H9 (cell line): ENCODE data around the gene FXYD2. TPM values are rescaled to one million over a fixed set of nuclear protein-coding genes. Genes with fewer than 3 reads are reported as not detected.
A peak's percentile ranks its signal among the peaks of the same experiment; 100 is the strongest.

Source experiments
- DNase-seq: peaks from one replicate; pipeline ENCODE4 v3.0.0-alpha.2; 2017
- H2AFZ ChIP-seq: one replicate; pipeline ENCODE4 v1.6.1; 2013; ENCODE audit warnings: mild to moderate bottlenecking, low read length, control low read depth, moderate library complexity
- H2AK5ac ChIP-seq: 2 replicates; pipeline ENCODE4 v1.6.1; 2013; ENCODE audit warnings: low read length, control low read depth, mixed read lengths; ENCODE audit not compliant: insufficient read length
- H2BK120ac ChIP-seq: one replicate; pipeline ENCODE4 v1.6.1; 2013; ENCODE audit warnings: low read depth, mild to moderate bottlenecking, low read length, control low read depth, inconsistent platforms; ENCODE audit not compliant: poor library complexity, severe bottlenecking
- H2BK12ac ChIP-seq: 2 replicates; pipeline ENCODE4 v1.6.1; 2013; ENCODE audit warnings: low read length, control low read depth, mixed read lengths, low read depth; ENCODE audit not compliant: insufficient read length
- H2BK15ac ChIP-seq: 2 replicates; pipeline ENCODE4 v1.6.1; 2013; ENCODE audit warnings: low read depth, low read length, control low read depth
- H2BK20ac ChIP-seq: one replicate; pipeline ENCODE4 v1.6.1; 2013; ENCODE audit warnings: low read depth, mild to moderate bottlenecking, low read length, control low read depth, inconsistent platforms; ENCODE audit not compliant: poor library complexity, severe bottlenecking
- H2BK5ac ChIP-seq: 2 replicates; pipeline ENCODE4 v1.6.1; 2013; ENCODE audit warnings: low read length, control low read depth, mixed read lengths; ENCODE audit not compliant: insufficient read length
- H3K14ac ChIP-seq: 2 replicates; pipeline ENCODE4 v1.6.1; 2013; ENCODE audit warnings: low read length, control low read depth; ENCODE audit not compliant: insufficient read depth
- H3K18ac ChIP-seq: 2 replicates; pipeline ENCODE4 v1.6.1; 2013; ENCODE audit warnings: low read depth, mild to moderate bottlenecking, mixed read lengths, low read length, control low read depth; ENCODE audit not compliant: insufficient read length
- H3K23ac ChIP-seq: 2 replicates; pipeline ENCODE4 v1.6.1; 2013; ENCODE audit warnings: low read length, control low read depth, mixed read lengths, low read depth; ENCODE audit not compliant: insufficient read length
- H3K23me2 ChIP-seq: 2 replicates; pipeline ENCODE4 v1.6.1; 2013; ENCODE audit warnings: low read depth, mild to moderate bottlenecking, mixed read lengths, low read length, control low read depth; ENCODE audit not compliant: insufficient read length, poor library complexity, severe bottlenecking
- H3K27ac ChIP-seq: 2 replicates; pipeline ENCODE4 v1.5.1; 2013; ENCODE audit warnings: low read length, control low read depth, mixed read lengths, low read depth; ENCODE audit not compliant: insufficient read length
- H3K27me3 ChIP-seq: 2 replicates; pipeline ENCODE4 v1.6.1; 2013; ENCODE audit warnings: low read length, control low read depth, inconsistent platforms; ENCODE audit not compliant: insufficient read depth
- H3K4ac ChIP-seq: 2 replicates; pipeline ENCODE4 v1.6.1; 2013; ENCODE audit warnings: low read depth, mild to moderate bottlenecking, control low read depth, inconsistent platforms, low read length, moderate library complexity
- H3K4me1 ChIP-seq: 2 replicates; pipeline ENCODE4 v1.6.1; 2013; ENCODE audit warnings: low read length, control low read depth, inconsistent platforms; ENCODE audit not compliant: insufficient read depth
- H3K4me2 ChIP-seq: 2 replicates; pipeline ENCODE4 v1.6.1; 2013; ENCODE audit warnings: low read length, control low read depth, mixed read lengths; ENCODE audit not compliant: insufficient read length, insufficient read depth
- H3K56ac ChIP-seq: 2 replicates; pipeline ENCODE4 v1.6.1; 2013; ENCODE audit warnings: low read depth, mild to moderate bottlenecking, mixed read lengths, low read length, control low read depth; ENCODE audit not compliant: insufficient read length
- H3K79me1 ChIP-seq: 2 replicates; pipeline ENCODE4 v1.6.1; 2013; ENCODE audit warnings: low read depth, mild to moderate bottlenecking, moderate library complexity, low read length, control low read depth, inconsistent platforms; ENCODE audit not compliant: insufficient read depth, poor library complexity, severe bottlenecking
- H3K79me2 ChIP-seq: 2 replicates; pipeline ENCODE4 v1.6.1; 2013; ENCODE audit warnings: low read length, control low read depth, inconsistent platforms; ENCODE audit not compliant: insufficient read depth
- H3K9ac ChIP-seq: 2 replicates; pipeline ENCODE4 v1.6.1; 2013; ENCODE audit warnings: low read length, control low read depth, mixed read lengths; ENCODE audit not compliant: insufficient read length; ENCODE audit errors: extremely low read depth
- H3K9me3 ChIP-seq: one replicate; pipeline ENCODE4 v1.6.1; 2013; ENCODE audit warnings: low read depth, low read length, inconsistent platforms; ENCODE audit not compliant: control insufficient read depth
- H3T11ph ChIP-seq: one replicate; pipeline ENCODE4 v1.6.1; 2013; ENCODE audit warnings: mild to moderate bottlenecking, low read length, control low read depth, inconsistent platforms
- H4K20me1 ChIP-seq: one replicate; pipeline ENCODE4 v1.6.1; 2013; ENCODE audit not compliant: control insufficient read depth, insufficient read length, insufficient read depth
- H4K5ac ChIP-seq: 2 replicates; pipeline ENCODE4 v1.6.1; 2013; ENCODE audit warnings: low read depth, mild to moderate bottlenecking, mixed read lengths, low read length, control low read depth; ENCODE audit not compliant: insufficient read length
- H4K8ac ChIP-seq: replicated peaks from 2 replicates; pipeline ENCODE4 v1.6.1; 2013; ENCODE audit warnings: low read length, control low read depth, mixed read lengths, low read depth; ENCODE audit not compliant: insufficient read length
- H4K91ac ChIP-seq: 2 replicates; pipeline ENCODE4 v1.6.1; 2013; ENCODE audit warnings: low read depth, mild to moderate bottlenecking, moderate library complexity, mixed read lengths, low read length, control low read depth; ENCODE audit not compliant: insufficient read length
- H3K27ac Mint-ChIP-seq, 3 experiments: 2 replicates in 2 of 3; 3 replicates in 1 of 3; pipeline ENCODE4 v1.8.0; 2020 to 2021; ENCODE audit warnings: mixed read lengths in 3 of 3, mild to moderate bottlenecking in 1 of 3, moderate library complexity in 1 of 3
- H3K27me3 Mint-ChIP-seq: 2 replicates; pipeline ENCODE4 v1.8.0; 2021; ENCODE audit warnings: low read depth, mild to moderate bottlenecking, moderate library complexity, mixed read lengths
- H3K36me3 Mint-ChIP-seq, 3 experiments: 2 replicates in 2 of 3; 3 replicates in 1 of 3; pipeline ENCODE4 v1.8.0; 2020 to 2021; ENCODE audit warnings: low read depth in 3 of 3, mixed read lengths in 3 of 3; ENCODE audit not compliant: insufficient read depth in 1 of 3
- H3K4me1 Mint-ChIP-seq, 2 experiments: 2 replicates each; pipeline ENCODE4 v1.8.0; 2020; ENCODE audit warnings: mixed read lengths in 2 of 2
- H3K4me3 Mint-ChIP-seq, 2 experiments: 2 replicates in 1 of 2; 3 replicates in 1 of 2; pipeline ENCODE4 v1.8.0; 2020 to 2021; ENCODE audit warnings: mild to moderate bottlenecking in 2 of 2, mixed read lengths in 2 of 2, moderate library complexity in 1 of 2
- H3K9me3 Mint-ChIP-seq, 2 experiments: 2 replicates in 1 of 2; 3 replicates in 1 of 2; pipeline ENCODE4 v1.8.0; 2020; ENCODE audit warnings: mild to moderate bottlenecking in 2 of 2, mixed read lengths in 2 of 2, moderate library complexity in 1 of 2
- WGBS: extraction: QIAGEN DNeasy Blood & Tissue Kit; methylation state at CpG from one replicate; pipeline ENCODE4 v1.1.7; 2013; ENCODE audit warnings: missing lambda C conversion rate, low lambda C conversion rate, mixed read lengths; ENCODE audit not compliant: insufficient read length; ENCODE audit errors: extremely low coverage; 5-methylcytosine and 5-hydroxymethylcytosine counted together
- total RNA-seq: library from RNA; stranded (reverse); gene quantifications from 2 replicates; pipeline ENCODE4 v1.2.1, GENCODE V29; 2021
- TF ChIP-seq, protein P1 (sequence below): fragments of 200-600 bp; sonication (generic); conservative IDR thresholded peaks from 3 replicates; pipeline ENCODE4 v1.8.0; 2021; ENCODE audit warnings: antibody characterized with exemption, mild to moderate bottlenecking

Gene FXYD2
- total RNA-seq, 1 experiment from 2014 or later: 0.79 TPM

DNA sequence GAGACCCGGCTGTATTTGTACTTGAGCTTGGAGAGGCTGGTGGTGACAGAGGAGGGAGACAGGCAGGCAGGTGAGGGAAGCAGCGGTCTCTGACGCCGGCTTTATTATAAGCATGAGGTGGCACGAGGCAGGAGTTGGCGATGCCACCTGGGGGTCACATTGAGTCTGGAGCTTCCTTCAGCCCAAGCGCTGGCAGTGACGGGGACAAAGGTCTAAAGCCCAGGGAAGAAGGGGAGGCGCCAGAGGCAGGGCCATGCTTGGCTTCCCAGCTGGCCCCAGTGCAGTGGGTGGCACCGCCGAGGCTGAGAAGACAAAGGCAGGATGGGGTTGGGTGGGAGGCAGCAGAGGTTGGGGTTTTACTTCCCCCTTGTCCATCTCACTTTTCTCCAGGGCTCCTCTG lies 4.5 kb downstream of the FXYD2 start:
- Histone ChIP-seq H3K18ac (no peak overlapping the region), H4K5ac (no peak overlapping the region), H4K20me1 (no peaks in the 10 kb centered on the region), H3K56ac (no peak overlapping the region), H2BK15ac (no peak overlapping the region), H2BK5ac (no peak overlapping the region), H3K27me3 (no peaks in the 10 kb centered on the region), H2BK12ac (no peak overlapping the region), H3K79me2 (no peaks in the 10 kb centered on the region), H3K9me3 (no peaks in the 10 kb centered on the region), H3K23me2 (peaks cover 3% of the 10 kb centered on the region), H4K91ac (no peak overlapping the region), H3K79me1 (no peaks in the 10 kb centered on the region), H3K14ac (peak overlapping the region; percentile 31; the same call in 1 of the 2 replicates), H2AFZ (no peak overlapping the region), H4K8ac (no peak overlapping the region), H3T11ph (no peak overlapping the region), H3K23ac (no peak overlapping the region), H3K4me2 (no peak overlapping the region), H2AK5ac (no peak overlapping the region), H3K27ac (no peak overlapping the region), H3K4me1 (no peaks in the 10 kb centered on the region; the same call in 1 of the 2 replicates), H3K9ac (no peak overlapping the region), H2BK120ac (no peak overlapping the region), H2BK20ac (no peak overlapping the region), H3K4ac (no peak overlapping the region)
- Mint-ChIP-seq H3K9me3 (no peaks in the 10 kb centered on the region; a peak in 1 of 5 replicates), H3K27me3 (peaks cover 8% of the 10 kb centered on the region), H3K4me1 (peaks cover 63 to 73% of the 10 kb centered on the region in 2 experiments), H3K4me3 (no peak overlapping the region; a peak in 1 of 5 replicates), H3K27ac (no peak overlapping the region), H3K36me3 (no peaks in the 10 kb centered on the region)
- no peak for DNase-seq
- WGBS: no CpG with 5 or more reads among the region's 11 CpGs
- TF ChIP-seq, protein P1, sequence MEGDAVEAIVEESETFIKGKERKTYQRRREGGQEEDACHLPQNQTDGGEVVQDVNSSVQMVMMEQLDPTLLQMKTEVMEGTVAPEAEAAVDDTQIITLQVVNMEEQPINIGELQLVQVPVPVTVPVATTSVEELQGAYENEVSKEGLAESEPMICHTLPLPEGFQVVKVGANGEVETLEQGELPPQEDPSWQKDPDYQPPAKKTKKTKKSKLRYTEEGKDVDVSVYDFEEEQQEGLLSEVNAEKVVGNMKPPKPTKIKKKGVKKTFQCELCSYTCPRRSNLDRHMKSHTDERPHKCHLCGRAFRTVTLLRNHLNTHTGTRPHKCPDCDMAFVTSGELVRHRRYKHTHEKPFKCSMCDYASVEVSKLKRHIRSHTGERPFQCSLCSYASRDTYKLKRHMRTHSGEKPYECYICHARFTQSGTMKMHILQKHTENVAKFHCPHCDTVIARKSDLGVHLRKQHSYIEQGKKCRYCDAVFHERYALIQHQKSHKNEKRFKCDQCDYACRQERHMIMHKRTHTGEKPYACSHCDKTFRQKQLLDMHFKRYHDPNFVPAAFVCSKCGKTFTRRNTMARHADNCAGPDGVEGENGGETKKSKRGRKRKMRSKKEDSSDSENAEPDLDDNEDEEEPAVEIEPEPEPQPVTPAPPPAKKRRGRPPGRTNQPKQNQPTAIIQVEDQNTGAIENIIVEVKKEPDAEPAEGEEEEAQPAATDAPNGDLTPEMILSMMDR: no peak
